Right hindlimb (tissue), 1 donor: ENCODE results near the gene DGKH.
"Not testable (repeated sequence)": the region's sequence is repeated elsewhere in the genome, so short reads cannot be mapped to it uniquely, and the experiment has no call there.

Experiments used
- DNase-seq: peaks from one replicate; pipeline ENCODE4 v3.0.0-alpha.2; 2018

Gene DGKH

DNA sequence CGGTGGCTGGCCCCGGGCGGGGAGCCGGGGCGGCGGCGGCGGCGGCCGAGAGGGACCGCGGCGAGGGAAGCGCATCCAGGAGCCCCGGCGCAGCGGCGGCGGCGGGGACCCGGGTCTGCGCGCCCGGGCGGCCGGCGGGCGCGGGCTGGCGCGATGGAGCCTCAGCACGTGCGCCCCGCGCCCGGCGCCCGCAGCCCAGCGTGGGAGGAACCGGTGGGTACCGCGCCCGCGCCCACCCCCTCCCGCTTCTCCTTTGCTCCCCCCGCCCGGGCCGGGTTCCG is 7.8 kb upstream of the DGKH start:
- no peak for DNase-seq

DNA sequence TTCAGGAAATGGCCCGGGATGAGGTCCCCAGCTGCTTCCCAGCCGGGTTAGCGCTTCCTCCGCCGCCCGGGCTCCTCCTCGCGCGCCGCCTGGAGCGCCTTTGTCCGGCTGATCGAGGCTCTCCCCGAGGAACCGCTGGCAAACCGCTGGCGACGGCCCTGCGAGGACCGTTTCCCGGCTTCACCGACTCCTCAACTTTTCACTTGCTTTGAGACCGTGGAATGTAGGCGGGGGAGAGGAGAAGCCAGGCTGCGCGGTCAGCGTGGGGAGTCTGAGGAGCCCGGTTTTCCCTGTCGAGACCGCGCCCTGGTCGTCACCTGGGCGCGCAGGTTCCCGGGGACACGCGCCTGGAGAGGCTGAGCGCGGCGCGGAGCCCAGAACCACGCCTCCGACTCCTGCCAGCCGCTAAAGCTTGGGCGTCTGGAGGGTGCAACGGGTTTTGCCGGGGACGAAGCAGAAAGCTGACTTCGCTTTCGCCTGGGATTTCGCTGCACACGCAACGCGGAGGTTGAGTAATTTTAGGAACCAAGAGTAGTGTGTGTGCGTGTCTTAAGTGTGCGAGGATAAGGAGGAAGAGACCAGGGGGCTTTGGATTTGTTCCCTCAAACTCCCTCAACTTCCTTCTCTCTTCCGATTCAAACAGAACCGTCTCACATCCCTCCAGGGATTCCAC is 7.3 kb upstream of the DGKH start:
- peak; percentile 52 for DNase-seq

DNA sequence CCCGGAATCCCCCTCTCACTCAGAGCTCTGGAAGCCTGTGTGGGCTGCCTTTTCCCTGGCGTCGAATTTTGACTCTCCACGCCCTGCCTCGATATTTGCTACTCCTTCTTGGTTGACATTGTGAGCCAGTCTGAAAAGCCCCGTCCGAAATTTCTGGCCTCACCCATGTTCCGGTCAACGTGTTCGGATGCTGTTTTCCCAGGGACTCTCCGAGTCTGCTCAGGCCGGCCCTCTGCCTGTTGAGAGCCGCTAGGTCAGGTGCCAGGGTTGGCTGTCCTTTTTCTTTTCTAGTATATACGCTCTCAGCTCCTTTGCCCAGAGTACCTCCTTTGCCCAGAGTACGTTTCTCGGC is 6.8 kb upstream of the DGKH start:
- DNase-seq: peak; percentile 73

DNA sequence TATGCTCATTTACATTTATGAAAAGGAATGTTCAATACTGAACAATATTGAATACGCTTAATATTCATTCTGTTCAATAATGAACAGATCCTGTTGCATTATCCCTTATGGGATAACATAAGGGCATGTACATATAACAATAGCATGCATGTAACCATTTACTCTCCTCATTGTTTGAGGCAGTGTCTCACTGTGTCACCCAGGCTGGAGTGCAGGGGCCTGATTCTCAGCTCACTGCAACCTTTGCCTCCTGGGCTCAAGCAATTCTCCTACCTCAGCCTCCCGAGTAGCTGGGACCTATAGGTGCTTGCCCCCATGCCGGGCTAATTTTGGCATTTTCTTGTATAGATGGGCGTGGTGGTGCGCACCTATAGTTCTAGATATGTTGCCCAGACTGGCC is 4.8 kb upstream of the DGKH start:
- no peak for DNase-seq

DNA sequence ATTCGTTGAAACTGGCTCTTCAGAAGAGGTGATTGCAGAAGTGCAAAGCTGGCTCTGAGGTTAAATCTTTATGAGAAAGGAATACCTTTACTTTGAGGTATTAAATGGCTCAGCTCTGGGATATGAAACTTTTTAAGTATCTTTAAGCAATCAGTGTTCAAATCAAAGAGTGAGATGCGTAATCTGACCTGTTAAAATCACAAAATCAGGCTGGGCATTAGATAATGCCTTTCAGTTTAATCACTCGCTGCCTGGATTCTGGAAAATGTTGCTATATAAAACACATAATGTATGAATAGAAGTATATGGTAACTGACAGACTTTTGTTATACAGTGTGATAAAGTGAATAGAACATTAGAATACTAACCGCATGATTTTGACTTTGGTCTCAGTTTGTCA is 2.0 kb upstream of the DGKH start:
- DNase-seq: no peak

DNA sequence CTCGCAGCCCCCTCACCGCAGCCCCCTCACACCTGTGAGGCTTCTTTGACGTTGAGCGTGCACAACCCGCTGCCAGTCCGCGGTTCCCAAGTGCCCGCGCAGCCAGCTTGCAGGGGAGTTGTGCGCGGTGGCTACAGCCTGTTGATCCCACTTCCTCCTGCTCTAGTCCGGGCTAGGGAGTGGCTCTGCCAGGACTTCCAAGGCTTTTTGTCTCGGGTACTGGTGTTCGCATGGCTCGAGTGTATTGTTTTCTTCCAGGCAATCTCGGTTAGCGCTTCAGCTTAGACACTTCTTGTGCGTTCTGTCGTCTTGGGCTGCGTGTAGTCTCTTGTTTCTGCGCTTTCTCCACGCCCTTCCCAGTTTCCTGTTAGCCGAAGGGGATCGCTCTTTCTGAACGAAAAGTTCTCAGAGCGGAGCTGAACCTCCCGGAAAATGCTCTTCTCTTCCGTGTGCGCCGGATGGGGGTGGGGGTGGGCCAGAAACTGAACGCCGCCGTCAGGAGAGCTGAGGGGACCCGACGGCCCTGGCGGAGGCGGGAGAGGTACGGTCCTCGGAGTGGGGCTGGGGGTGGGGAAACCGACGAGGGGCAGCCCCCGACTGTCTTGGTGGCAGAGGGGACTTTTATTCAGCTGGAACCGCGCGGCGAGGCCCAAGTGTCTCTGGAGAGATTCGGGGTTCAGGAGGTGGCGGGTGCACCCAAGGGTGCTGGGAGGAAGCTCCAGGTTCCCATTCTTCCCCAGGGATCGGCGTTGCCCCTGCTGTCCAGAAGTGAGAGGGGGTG is 697 bp upstream of the DGKH start:
- peak; percentile 65 for DNase-seq

DNA sequence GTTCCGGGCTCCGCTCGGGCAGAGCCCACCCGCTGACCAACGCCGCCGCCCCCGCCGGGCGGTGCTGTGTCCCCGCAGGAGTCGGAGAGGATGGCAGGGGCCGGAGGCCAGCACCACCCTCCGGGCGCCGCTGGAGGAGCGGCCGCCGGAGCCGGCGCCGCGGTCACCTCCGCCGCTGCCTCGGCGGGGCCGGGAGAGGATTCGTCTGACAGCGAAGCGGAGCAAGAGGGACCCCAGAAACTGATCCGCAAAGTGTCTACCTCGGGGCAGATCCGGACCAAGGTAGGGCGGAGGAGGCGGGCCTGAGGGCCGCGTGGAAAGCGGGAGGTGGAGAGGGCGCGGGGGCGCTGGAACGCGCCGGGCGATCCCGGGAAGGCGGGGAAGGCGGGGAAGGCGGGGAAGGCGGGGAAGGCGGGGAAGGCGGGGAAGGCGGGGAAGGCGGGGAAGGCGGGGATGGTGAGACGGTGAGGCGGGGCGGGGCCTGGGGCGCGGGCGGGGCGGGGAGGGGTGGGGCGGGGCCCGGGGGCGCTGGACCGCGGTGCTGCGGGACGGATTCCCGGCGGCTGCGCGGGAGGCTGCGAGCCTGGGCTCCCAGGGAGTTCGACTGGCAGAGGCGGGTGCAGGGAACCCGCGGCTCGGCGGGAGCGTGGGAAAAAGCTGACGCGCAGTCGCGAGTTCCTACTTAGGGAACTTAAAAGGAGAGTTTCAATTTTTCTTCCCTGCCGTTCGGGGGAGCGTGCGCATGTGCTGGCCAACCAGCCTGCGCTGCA is 421 bp downstream of the DGKH start:
- peak; percentile 85 for DNase-seq

DNA sequence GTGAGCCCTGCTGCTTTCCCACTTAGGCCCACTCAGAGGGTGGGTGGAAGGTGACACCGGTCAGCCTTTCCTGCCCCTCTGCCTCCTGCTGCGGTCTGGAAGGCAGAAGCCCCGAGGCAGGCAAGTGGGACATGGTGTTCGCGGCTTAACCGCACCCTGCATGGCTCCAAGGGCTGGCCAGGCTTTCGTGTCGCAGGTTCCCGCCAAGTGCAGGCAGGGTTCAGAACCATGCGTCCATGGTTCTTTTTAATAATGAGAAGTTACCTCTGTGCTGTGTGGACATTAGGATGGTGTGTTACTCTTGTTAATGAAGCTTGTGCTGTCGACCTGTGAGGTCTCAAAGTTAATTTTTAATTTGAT is 986 bp downstream of the DGKH start:
- no peak for DNase-seq

DNA sequence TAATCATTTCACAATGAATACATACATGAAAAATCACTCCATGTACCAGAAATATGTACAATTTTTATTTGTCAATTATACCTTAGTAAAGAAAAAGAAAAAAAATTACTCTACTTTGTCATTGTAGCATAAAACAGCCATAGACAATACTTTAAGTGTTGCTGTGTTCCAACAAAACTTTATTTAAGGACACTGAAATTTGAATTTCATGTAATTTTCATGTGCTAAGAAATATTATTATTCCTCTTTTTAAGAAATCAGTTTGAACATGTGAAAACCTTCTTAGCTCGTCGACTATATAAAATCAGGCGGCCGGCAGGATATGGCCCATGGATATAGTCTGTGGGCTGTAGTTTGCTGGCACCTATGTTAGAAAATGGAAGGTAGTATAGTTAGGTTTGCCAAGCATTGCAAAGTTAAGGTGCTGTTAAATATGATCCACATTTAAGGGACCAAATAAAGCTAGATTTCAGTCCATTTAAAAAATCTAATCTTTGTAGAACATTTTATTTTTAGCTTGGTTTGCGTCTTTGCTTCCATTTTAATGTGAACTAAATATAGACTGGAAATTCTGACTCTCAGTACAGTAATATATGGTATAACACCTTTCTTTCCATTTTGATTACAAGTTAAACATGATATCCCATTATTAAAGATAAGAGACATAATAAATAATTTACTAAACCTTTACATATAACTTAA is 6.5 kb downstream of the DGKH start:
- no peak for DNase-seq

DNA sequence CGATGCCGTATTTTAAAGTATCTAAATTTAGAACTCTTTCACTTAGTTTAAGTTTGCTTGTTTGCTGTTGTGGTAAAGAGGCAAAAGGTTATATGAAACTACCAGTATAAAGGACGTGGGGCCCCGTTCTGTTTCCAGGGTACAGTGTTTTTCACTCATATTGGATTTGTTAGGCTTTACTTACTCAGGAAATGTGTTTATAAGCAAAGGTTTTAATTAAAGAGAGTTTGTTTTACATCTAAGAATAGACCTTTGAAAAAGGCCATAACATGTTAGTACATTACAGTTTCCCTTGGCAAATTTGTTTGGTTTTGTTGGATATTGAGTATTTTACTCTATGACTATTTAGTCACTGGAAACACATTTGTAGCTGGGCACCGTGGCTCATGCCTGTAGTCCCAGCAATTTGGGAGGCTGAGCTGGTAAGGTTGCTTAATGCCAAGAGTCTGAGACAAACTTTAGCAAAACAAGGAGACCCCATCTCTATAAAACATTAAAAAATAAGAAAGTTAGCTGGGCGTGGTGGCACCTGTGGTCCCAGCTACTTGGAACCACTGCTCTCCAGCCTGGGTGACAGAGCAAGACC is 7.1 kb downstream of the DGKH start:
- no peak for DNase-seq

DNA sequence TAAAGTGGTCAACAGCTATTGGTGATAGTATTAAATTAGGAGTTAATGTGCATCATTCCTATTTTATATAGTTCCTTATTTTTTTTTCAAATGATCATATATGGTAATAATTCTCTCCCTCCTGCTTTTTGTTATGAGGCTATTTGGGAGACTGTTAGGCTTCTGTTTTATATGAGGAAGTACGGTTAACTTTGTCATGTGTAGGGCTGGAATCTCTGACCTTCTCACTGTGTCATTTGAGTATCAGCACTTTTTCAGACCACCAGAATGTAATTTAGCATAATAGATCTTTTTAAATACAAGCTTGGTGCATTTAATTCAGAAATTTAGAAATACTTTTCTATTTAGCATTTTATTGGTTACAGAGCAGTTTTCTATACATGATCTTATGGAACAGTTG is 7.7 kb downstream of the DGKH start:
- no peak for DNase-seq

DNA sequence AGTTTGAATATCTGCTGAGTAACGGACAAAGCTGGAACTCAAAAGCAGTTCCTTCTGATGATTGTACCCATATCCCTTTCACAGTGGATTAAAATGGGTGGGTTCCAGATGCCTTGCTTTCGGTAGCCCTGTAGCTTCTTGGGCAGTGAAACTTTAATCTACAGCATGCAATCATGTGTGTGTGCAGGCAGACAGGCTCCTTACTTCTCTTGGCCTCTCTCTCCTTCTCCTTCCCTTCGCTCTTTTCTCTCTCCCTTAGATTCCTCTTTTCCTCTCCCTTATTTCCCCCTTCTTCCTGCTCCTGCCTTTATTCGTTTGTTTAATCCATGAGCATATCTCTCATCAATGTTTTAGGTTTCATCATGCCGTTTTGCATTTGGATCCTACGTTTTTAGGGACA is 8.1 kb downstream of the DGKH start:
- no peak for DNase-seq

DNA sequence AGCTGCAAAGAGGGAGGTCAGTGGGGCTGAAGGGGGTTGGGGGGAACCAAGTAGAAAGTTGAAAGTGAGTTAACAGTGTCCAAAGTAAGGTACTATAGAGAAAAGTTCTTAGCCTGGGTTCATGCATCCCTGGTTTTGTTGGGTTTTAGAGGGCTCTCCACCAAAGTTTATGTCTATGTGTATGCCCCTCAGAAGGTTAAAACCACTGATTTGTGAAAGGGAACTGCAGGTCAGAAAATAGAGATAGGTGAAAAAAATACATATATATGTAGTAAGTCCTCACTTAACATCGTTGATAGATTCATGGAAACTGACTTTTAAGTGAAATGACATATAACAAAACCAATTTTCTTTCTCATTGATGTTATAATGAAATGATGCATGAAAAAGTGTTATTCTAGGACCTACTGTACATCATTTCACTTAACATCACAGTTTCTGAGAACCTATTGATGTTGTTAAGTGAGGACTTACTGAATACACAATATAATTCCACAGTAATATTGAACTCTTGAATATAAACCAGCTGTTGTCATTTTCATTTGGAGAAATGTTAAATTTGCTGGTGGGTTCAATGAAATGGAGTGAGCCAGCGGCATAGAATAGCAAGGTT is 9.6 kb downstream of the DGKH start:
- DNase-seq: no peak

DNA sequence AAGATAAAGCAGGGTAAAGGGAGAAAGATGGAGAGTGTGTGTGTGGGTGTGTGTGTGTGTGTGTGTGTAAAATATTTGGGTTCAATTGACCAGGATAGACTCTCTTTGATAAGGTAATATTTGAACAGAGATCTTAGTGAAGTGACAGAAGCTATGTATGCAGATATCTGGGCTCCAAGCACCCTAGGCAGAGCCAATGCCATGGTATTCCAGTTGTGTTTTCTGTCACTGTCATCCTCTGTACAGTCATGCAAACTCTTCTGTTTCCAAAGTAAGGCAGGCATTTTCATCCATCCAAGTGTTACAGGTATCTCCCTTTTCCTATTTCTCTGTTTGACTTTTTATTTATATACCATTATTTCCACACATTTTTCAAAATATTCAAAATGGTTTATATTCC is 13.5 kb downstream of the DGKH start:
- no peak for DNase-seq

DNA sequence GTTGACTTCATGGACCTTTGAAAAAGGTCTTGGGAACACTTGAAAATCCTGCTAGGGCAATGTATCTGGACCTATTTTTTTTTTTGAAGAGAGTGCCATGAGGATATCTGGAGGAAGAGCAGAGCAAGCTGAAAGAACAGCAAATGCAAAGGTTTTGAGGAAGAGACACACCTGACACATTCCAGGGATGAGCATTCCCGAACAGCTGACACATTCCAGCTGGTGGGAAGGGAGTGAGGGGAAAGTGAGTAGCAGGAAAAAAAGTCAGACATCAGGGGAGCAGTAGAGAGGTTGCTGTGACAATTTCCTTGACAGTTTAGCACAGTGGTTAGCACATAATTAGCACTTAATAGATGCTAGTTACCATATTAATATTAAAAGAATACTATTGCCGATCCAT is 14.7 kb downstream of the DGKH start:
- no peak for DNase-seq

DNA sequence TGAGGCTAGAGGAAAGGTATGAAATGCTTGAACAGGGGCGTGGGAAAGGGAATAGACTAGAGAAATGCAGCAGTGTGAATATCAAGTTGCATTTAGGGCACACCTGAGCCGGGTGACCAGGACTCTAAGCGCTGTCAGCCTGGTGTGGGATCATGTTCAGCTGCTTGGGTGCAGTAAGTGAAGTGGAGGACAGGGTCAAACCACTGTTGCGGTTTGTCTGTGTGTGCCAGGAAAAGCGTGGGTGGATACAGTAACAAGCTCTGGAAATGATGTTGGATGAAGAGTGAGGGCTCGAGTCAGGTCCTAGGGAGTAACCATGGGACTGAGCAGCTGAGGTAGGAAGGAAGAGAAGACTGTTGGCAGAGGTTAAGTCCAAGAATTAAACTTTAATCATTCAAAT is 15.8 kb downstream of the DGKH start:
- peak; percentile 25 for DNase-seq

DNA sequence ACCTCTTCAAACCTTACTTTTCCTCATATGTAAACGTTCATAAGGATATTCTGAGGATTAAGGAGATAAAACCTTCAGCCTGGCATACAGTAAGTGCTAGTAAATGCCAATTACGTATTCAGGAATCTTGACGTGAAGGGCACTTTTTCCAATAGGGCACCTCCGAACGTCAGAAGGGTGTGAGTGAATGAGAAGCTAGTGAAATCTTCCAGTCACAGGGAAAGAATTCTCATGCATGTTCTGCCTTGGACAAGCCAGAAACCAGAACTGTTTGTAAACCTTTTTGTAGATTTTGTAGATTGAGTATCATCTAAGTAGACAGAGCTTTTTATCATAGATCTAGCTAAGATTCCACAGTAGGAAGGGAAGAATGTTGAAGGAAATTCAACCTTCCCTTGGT is 16.5 kb downstream of the DGKH start:
- no peak for DNase-seq

DNA sequence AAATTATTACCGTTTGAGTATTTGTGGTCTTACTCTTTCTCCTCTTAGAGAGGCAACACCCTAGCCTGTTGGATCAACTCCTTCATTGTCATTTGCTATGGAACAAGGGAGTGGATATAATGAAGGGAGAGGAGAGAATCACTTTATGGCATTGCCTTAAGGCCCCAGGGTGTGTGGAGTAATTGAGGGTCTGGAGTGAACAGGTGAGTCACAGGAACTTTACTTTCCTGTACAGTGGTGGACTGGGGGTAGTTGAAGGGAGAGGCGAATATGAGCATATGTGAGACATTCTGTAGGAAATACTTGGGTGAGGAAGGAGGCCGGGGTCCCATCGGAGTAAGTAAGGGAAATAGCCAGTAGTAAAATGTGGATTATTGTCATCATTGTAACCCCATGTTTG is 17.0 kb downstream of the DGKH start:
- no peak for DNase-seq

DNA sequence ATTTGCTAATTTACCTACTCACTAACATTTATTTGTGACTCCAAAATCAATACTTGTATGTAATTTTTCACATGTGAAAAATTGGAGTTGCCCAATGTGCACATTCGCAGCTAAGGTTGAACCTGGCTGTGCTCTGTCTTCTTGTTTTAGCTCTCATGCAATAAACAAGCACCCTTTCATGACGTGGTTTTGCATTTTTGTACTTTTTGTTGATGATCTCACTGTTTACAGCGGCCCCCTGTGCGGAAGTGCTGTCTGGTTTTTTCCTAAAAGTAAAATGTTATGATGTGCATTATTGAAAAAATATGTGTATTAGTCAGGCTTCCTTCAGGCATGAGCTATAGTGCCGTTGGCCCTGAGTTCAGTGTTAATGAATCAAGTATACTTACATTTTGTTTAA is 18.1 kb downstream of the DGKH start:
- no peak for DNase-seq

DNA sequence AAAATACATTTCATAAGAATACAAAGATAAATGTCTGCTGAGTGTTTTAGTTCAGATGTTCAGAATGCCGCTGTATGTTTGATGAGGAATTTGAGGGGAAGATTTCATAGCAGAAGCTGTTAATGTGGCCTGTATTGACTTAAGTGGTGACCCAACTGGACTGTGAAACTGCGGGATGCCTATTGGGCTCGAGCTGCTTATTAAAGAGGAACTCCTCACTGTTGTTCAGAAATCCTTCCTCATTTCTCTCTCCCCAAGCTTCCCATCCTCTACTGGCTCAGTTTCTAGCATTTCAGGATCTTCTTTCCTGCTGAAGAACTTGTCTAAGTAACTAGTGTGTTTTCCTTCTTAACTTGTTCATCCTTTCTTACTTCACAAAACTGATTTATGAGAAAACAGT is 20.4 kb downstream of the DGKH start:
- no peak for DNase-seq

DNA sequence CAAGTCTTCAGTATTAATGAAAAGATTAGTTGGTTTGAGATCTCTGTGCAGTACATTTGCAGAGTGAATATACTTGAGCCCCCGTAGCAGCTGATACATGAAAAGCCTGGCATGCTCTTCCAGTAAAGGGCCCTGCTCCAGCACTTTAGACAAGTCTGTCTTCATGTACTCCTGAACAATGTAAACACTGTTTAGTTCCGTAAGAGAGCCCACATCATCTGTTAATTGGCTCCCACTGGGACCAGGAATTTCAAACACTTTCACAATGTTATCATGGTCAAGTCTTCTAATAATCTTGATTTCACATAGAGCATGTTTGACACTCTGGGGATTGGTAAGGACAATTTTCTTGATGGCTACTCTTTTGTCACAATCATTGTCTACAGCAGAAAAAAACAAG is 22.2 kb downstream of the DGKH start:
- not testable (repeated sequence) for DNase-seq

DNA sequence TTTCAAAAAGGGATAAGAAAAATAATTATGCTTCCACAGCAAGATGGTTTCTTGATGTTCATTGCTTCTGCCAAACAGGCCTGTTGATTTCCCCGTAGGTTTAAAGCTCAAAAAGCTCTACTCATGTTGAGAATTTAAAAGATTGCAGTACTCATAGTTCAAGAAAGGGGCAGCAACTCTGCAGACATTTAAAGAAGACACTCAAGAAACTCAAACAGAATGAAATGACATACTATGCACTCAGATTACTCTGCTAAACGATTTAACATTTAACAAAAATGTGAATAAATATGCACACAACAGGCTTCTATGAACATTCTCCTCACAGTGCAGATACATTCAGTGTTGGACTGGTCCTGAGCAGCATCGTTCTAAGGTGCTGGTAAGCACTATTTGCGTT is 22.7 kb downstream of the DGKH start:
- DNase-seq: not testable (repeated sequence)
